Tibial nerve (tissue), 4 donors: ENCODE data around the gene TEX35. TPM values are rescaled to one million over a fixed set of nuclear protein-coding genes. Genes with fewer than 3 reads are reported as not detected.

Source experiments
- DNase-seq, 2 donors: peaks; one replicate each; pipeline ENCODE4 v3.0.0-alpha.2; 2019; ENCODE audit warnings: low spot score in 2 of 2
- H3K27ac ChIP-seq, 4 donors: fragments of 200-600 bp; sonication (generic) in 3 of 4; one replicate each; pipeline ENCODE4 v1.5.1; 2017 to 2019; ENCODE audit warnings: mild to moderate bottlenecking in 1 of 4
- H3K27me3 ChIP-seq, 2 donors: fragments of 200-600 bp; sonication (generic) in 1 of 2; one replicate each; pipeline versions ENCODE4 v1.5.1 to v1.6.0; 2017 to 2019
- H3K36me3 ChIP-seq, 3 donors: fragments of 200-600 bp; sonication (generic); one replicate each; pipeline ENCODE4 v1.5.1; 2018 to 2019
- H3K4me1 ChIP-seq, 4 donors: fragments of 200-600 bp; sonication (generic) in 3 of 4; one replicate each; pipeline ENCODE4 v1.5.1; 2017 to 2019
- H3K4me3 ChIP-seq, 4 donors: fragments of 200-600 bp; sonication (generic) in 3 of 4; one replicate each; pipeline ENCODE4 v1.5.1; 2017 to 2019; ENCODE audit warnings: mild to moderate bottlenecking in 1 of 4, moderate library complexity in 1 of 4
- H3K9me3 ChIP-seq, 4 donors: fragments of 200-600 bp; sonication (generic) in 3 of 4; one replicate each; pipeline ENCODE4 v1.5.1; 2017 to 2019
- CTCF ChIP-seq, 5 experiments: fragments of 200-600 bp in 3 of 5; fragments of 450-650 bp in 2 of 5; sonication (generic) in 3 of 5; IDR thresholded peaks; one replicate each; pipeline ENCODE4 v1.5.1; 2016 to 2019; ENCODE audit warnings: antibody characterized with exemption in 5 of 5, mild to moderate bottlenecking in 3 of 5, moderate library complexity in 2 of 5
- EP300 ChIP-seq, 2 donors: sonication (generic); formaldehyde crosslinking; IDR thresholded peaks; one replicate each; pipeline ENCODE4 v1.6.1; 2017; ENCODE audit warnings: antibody characterized with exemption in 2 of 2, mild to moderate bottlenecking in 1 of 2
- POLR2A ChIP-seq, 2 donors: fragments of 450-650 bp; IDR thresholded peaks; one replicate each; pipeline ENCODE4 v1.6.1; 2017; ENCODE audit warnings: antibody characterized with exemption in 2 of 2, mild to moderate bottlenecking in 2 of 2, moderate library complexity in 2 of 2
- WGBS, 2 donors: methylation state at CpG; one replicate each; pipeline ENCODE4 v1.1.5; 2018; 5-methylcytosine and 5-hydroxymethylcytosine counted together
- small RNA-seq: library from RNA; depleted of rRNA; stranded (forward); fragments of <200 nt; gene quantifications from one replicate; pipeline ENCODE3, GENCODE V24; 2016
- total RNA-seq, 4 donors: library from RNA; depleted of rRNA; stranded (reverse); fragments of >200 nt; gene quantifications; one replicate each; pipeline ENCODE4 v1.1.0, GENCODE V29; 2016

TEX35 gene
- total RNA-seq, 4 donors from 2014 or later = 4.2 TPM; not detected in 3

GRCh38 chr1:178571807-178572206 is 58.9 kb downstream of the TEX35 start:
- no peaks in the 10 kb centered on the region for H3K27me3 ChIP-seq
- H3K36me3 ChIP-seq = no peaks in the 10 kb centered on the region
- peaks cover 0 to 2% (median 0%) of the 10 kb centered on the region in 4 donors for H3K9me3 ChIP-seq
- no peaks in the 10 kb centered on the region for H3K4me1 ChIP-seq
- TF ChIP-seq EP300 (IDR thresholded peaks at IDR 0.05) = no peak
- no peak for TF ChIP-seq POLR2A (IDR thresholded peaks at IDR 0.05)
- no peak for TF ChIP-seq CTCF (IDR thresholded peaks at IDR 0.05)
- WGBS, 2 donors = 71 to 75% methylated on average over 4 of the region's 4 CpGs
- no peak overlapping the region for H3K4me3 ChIP-seq
- no peak overlapping the region for H3K27ac ChIP-seq
- no peak for DNase-seq

Small RNA genes lying within 50 kb of the gene (small RNA-seq; reads per million reads assigned to genes)
- gene RF00017 = not detected
- not detected for gene RNA5SP69

Other genes starting within 250 kb of the TEX35 start
- 1 to 10 TPM in 2 of 4 donors, not detected in 2; 1.5 to 4.6 TPM for gene CLEC20A, start 16.1 kb upstream of the TEX35 start, total RNA-seq
- gene RALGPS2, start 212.1 kb downstream of the TEX35 start, total RNA-seq = 10 to 100 TPM in 3 of 4 donors, 1 to 10 TPM in 1; 4.3 to 30.8 (median 16.8) TPM